GM23248 (cell line): ENCODE measurements around the gene TBC1D23.

Source experiments
- EZH2 ChIP-seq: fragments of 200-600 bp; sonication (generic); IDR thresholded peaks from 2 replicates; pipeline ENCODE4 v1.6.1; 2018; ENCODE audit warnings: antibody characterized with exemption, mild to moderate bottlenecking; ENCODE audit not compliant: insufficient read depth, poor library complexity, severe bottlenecking
- EZH2phosphoT487 ChIP-seq: fragments of 200-600 bp; sonication (generic); IDR thresholded peaks from 2 replicates; pipeline ENCODE4 v1.6.1; 2018; ENCODE audit warnings: antibody characterized with exemption, moderate library complexity, mild to moderate bottlenecking, low read depth; ENCODE audit not compliant: insufficient read depth

- TF ChIP-seq EZH2 = no peak
- no peak for TF ChIP-seq EZH2phosphoT487
Measured at GRCh38 chr3:100260081-100260684, 609 bp upstream of the TBC1D23 start.
